Kidney (tissue), 11 donors: ENCODE data around the gene POLR2J3. TPM values are rescaled to one million over a fixed set of nuclear protein-coding genes. Genes with fewer than 3 reads are reported as not detected.
"Not testable (repeated sequence)": the region's sequence is repeated elsewhere in the genome, so short reads cannot be mapped to it uniquely, and the experiment has no call there.

Source experiments
- DNase-seq, 5 donors: peaks; one replicate each; pipeline ENCODE4 v3.0.0-alpha.2; 2013 to 2020
- FAIRE-seq: peaks from 2 replicates; lab custom pipeline; 2012; peaks lifted over from hg19 to GRCh38; lab: Jason Lieb, UNC
- H3K27ac ChIP-seq, 2 donors: one replicate each; pipeline ENCODE4 v1.7.0; 2013; ENCODE audit warnings: low read depth in 2 of 2, low read length in 2 of 2, inconsistent platforms in 1 of 2
- H3K27me3 ChIP-seq: one replicate; pipeline ENCODE4 v1.7.1; 2013; ENCODE audit warnings: low read length, inconsistent platforms; ENCODE audit not compliant: control insufficient read depth, insufficient read depth
- H3K36me3 ChIP-seq, 3 donors: one replicate each; pipeline versions ENCODE4 v1.7.0 to v1.7.1; 2013; ENCODE audit warnings: low read length in 3 of 3, control low read depth in 1 of 3, inconsistent platforms in 1 of 3; ENCODE audit not compliant: insufficient read depth in 3 of 3, control insufficient read depth in 2 of 3
- H3K4me1 ChIP-seq, 3 donors: one replicate each; pipeline versions ENCODE4 v1.7.0 to v1.7.1; 2013; ENCODE audit warnings: low read length in 3 of 3, inconsistent platforms in 1 of 3, low read depth in 1 of 3; ENCODE audit not compliant: control insufficient read depth in 2 of 3, insufficient read depth in 2 of 3
- H3K4me3 ChIP-seq, 3 donors: one replicate each; pipeline versions ENCODE4 v1.7.0 to v1.8.1; 2013; ENCODE audit warnings: low read length in 3 of 3, control low read depth in 1 of 3, inconsistent platforms in 1 of 3
- H3K9ac ChIP-seq, 3 donors: one replicate each; pipeline versions ENCODE4 v1.7.0 to v1.7.1; 2013; ENCODE audit warnings: low read length in 3 of 3, control low read depth in 1 of 3, inconsistent platforms in 1 of 3
- H3K9me3 ChIP-seq, 3 donors: one replicate each; pipeline versions ENCODE4 v1.7.0 to v1.7.1; 2013; ENCODE audit warnings: low read length in 3 of 3, control low read depth in 1 of 3, inconsistent platforms in 1 of 3; ENCODE audit not compliant: control insufficient read depth in 2 of 3, insufficient read depth in 1 of 3
- intact Hi-C: fragments of 100-400 bp; cut with DNase I; formaldehyde crosslinking; loops from one replicate; pipeline ENCODE4 v1.11.1; 2022
- polyA plus RNA-seq: library from polyadenylated mRNA; stranded (reverse); fragments of 350-450 nt; fragmentation: Illumina TruSeq; extraction: RNeasy Lipid Tissue Mini Kit (QIAGEN cat#74804); gene quantifications from one replicate; pipeline ENCODE4 v1.2.3, GENCODE V29; 2014; ENCODE audit warnings: low read depth, low replicate concordance; ENCODE audit not compliant: insufficient read depth
- total RNA-seq: library from RNA; stranded (reverse); fragmentation: NEBNext Ultra II Directional; extraction: Animal tissue kit (Norgen Biotek cat#: 25700); gene quantifications from one replicate; pipeline ENCODE4 v1.2.1, GENCODE V29; 2021
- donor health status: control.
- donor health status: control.
- donor health status: DM: yes; HTN: yes; CAD: no.
- donor health status: Normal renal cell carcinoma (clear cell type).

POLR2J3 gene
- total and polyA plus RNA-seq, 2 donors from 2014 or later = 48.0 to 70.8 TPM

DNA sequence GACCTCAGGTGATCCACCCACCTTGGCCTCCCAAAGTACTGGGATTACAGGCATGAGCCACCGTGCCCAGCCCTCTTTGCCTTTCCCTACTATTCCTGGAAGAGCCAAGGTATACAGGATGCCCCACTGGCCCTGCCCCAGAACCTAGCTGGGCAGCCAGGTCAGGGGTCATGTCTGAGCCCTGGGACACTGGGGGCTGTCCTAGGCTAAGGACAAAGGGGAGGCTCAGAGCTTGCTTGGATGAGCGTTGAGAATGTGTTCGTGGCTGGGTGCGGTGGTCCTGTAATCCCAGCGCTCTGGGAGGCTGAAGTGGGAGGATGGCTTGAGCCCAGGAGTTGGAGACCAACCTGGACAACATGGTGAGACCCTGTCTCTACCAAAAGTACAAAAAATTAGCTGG is 6.1 kb upstream of the POLR2J3 start:
- intact Hi-C loops, H3K9ac ChIP-seq, H3K27ac ChIP-seq, H3K4me1 ChIP-seq, H3K4me3 ChIP-seq, H3K27me3 ChIP-seq, H3K36me3 ChIP-seq, FAIRE-seq, H3K9me3 ChIP-seq: not testable (repeated sequence)
- DNase-seq = peak in 1 of 5 donors; percentile 47

- H3K9ac ChIP-seq, H3K36me3 ChIP-seq, H3K27me3 ChIP-seq, H3K4me3 ChIP-seq, H3K4me1 ChIP-seq, FAIRE-seq, H3K9me3 ChIP-seq, intact Hi-C loops, H3K27ac ChIP-seq, DNase-seq: not testable (repeated sequence)
Observed at GRCh38 chr7:102577315-102578240, 5.2 kb upstream of the POLR2J3 start.

- intact Hi-C loops, H3K4me3 ChIP-seq, H3K27ac ChIP-seq, H3K9me3 ChIP-seq, FAIRE-seq, H3K4me1 ChIP-seq, DNase-seq, H3K9ac ChIP-seq, H3K36me3 ChIP-seq, H3K27me3 ChIP-seq: not testable (repeated sequence)
Observed at GRCh38 chr7:102576363-102576762, 4.0 kb upstream of the POLR2J3 start.

- H3K27ac ChIP-seq, DNase-seq, FAIRE-seq, H3K4me1 ChIP-seq, H3K4me3 ChIP-seq, H3K36me3 ChIP-seq, intact Hi-C loops, H3K9ac ChIP-seq, H3K27me3 ChIP-seq, H3K9me3 ChIP-seq: not testable (repeated sequence)
Observed at GRCh38 chr7:102574607-102575006, 2.2 kb upstream of the POLR2J3 start.

- FAIRE-seq, H3K9me3 ChIP-seq, H3K27me3 ChIP-seq, H3K36me3 ChIP-seq, H3K4me3 ChIP-seq, intact Hi-C loops, H3K4me1 ChIP-seq, H3K9ac ChIP-seq, H3K27ac ChIP-seq: not testable (repeated sequence)
- DNase-seq = peak in 1 of 5 donors; percentile 55
Observed at GRCh38 chr7:102568620-102569019, 3.8 kb downstream of the POLR2J3 start.

GRCh38 chr7:102550808-102551422 is 21.5 kb downstream of the POLR2J3 start, which contains the start of gene SPDYE2:
Gene SPDYE2 (plus strand): TSS chr7:102551226. CDS start chr7:102553256, 2,030 bp downstream.
- H3K27me3 ChIP-seq, intact Hi-C loops, H3K9me3 ChIP-seq, FAIRE-seq, H3K9ac ChIP-seq, H3K36me3 ChIP-seq, H3K27ac ChIP-seq, H3K4me1 ChIP-seq, DNase-seq, H3K4me3 ChIP-seq: not testable (repeated sequence)

GRCh38 chr7:102546353-102546752 is 26.0 kb downstream of the POLR2J3 start:
- intact Hi-C loops, DNase-seq, H3K36me3 ChIP-seq, FAIRE-seq, H3K9ac ChIP-seq, H3K4me3 ChIP-seq, H3K4me1 ChIP-seq, H3K27ac ChIP-seq, H3K9me3 ChIP-seq, H3K27me3 ChIP-seq: not testable (repeated sequence)

DNA sequence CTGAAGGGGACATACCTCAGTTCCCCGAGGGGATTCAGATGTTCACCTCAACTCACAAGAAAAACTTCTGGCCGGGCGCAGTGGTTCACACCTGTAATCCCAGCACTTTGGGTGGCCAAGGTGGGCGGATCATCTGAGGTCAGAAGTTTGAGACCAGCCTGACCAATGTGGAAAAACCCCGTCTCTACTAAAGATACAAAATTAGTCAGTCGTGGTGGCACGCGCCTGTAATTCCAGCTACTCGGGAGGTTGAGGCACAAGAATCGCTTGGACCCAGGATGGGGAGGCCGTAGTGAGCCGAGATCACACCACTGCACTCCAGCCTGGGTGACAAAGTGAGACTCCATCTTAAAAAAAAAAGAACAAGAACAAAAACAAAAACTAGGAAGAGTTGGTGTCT is 27.1 kb downstream of the POLR2J3 start:
- H3K36me3 ChIP-seq, H3K4me3 ChIP-seq, H3K27ac ChIP-seq, H3K27me3 ChIP-seq, H3K9ac ChIP-seq, DNase-seq, intact Hi-C loops, H3K4me1 ChIP-seq, FAIRE-seq, H3K9me3 ChIP-seq: not testable (repeated sequence)
